Activated T-cell treated with anti-CD3 and anti-CD28 coated beads for 4 hours (primary cell): ENCODE results near the gene MRPL10.

Experiments used
- DNase-seq: peaks from one replicate; pipeline ENCODE4 v3.0.0-alpha.2; 2020

The MRPL10 gene

DNA sequence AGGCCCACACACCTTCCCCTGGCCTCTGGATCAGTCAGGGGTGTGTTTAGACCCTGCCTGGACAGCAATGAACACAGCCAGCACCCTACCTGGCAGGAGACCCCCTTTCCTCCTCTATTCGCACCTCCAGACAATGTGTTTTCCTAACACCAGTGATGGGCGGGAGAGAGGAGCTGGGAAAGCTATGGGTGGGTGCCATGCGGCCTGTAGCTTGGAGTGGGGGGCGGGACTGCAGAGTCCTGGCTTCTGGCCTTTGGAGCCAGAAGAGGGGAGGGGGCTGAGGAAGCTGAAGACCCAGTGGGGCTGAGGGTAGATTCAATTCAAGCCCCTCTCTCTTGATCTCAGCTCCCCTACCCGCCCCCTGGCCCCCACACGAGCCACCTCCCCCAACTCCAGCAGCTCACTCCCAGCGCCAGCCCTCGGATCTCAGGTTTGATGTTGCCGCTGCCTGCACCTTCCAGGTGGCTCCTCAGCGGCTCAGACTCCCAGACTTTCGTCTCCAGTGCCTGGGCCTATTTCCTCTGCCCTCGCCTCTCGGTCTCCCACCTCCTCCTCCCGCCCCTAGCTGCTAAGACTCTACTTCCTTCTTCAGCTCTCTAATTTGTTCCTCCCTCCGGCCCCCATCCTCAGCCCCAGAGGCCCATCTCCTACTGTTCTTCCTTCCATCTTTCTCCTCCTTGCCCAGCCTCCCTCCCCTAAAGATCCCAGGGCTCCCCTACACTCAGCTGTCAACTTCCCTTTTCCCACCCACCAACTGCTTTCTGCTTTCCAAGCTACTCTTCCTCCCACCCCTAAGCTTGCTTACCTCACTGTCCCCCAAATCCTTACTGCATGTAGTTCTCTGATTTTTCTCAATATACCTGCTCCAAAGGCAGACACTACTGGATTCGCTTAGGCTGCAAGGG, 26.5 kb upstream of the MRPL10 start:
- DNase-seq, result no peak

DNA sequence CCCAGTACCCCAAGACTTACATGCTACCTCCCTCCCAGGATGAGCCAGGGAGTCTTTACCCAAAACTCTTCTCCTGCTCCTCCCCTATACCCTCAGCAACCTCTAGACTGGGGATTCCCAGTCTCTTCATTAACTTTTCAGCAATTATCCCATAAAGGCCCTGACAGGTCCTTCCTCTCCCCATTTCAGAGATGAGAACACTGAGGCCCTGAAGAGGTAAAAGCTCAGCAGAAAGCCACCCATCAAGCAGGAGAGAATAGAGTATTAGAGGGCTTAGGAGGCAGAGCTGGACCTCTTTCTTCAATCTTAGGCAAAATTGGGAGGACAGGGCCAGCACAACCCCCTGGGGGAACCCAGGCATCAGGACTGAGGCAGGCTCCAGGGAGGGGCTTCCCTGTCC, 25.5 kb upstream of the MRPL10 start:
- no peak for DNase-seq

DNA sequence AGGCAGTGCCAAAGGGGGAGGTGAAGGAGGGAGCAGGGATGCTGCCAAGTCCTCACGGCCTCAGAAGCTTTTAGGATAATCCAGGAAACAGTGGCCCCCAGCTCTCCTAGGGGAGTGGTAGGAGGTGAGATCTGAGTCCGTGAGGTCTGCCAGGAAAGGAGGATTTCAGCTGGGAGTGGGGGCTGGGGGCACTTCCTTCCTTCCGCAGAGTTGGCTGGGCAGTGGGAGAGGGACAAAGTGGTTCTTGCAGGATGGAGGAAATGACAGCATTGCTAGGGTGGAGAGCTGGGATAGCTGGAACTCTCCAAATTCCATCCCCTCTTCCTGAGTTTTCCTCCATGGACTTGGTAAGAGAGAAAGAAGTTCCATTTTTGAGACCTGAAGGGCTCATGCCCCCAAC, 24.4 kb upstream of the MRPL10 start:
- no peak for DNase-seq

DNA sequence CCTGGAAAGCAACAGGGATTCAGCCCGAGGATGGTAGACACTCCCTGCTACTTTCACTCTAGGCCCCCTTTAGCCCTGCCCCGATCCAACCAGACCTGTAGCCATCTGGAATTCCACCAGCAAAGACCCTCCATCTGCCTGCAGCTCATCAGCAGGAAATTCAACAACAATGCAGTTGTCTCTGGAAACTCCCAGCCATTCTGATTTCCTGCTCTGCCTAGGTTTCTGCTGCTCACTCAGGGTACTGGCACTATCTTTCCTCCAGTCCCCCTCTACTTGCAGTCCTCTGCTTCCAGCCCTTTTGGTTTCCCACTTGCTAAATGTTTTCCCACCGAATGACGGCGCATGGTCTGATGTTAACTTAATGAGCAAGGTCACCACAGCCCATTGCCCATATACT, 22.3 kb upstream of the MRPL10 start:
- no peak for DNase-seq

DNA sequence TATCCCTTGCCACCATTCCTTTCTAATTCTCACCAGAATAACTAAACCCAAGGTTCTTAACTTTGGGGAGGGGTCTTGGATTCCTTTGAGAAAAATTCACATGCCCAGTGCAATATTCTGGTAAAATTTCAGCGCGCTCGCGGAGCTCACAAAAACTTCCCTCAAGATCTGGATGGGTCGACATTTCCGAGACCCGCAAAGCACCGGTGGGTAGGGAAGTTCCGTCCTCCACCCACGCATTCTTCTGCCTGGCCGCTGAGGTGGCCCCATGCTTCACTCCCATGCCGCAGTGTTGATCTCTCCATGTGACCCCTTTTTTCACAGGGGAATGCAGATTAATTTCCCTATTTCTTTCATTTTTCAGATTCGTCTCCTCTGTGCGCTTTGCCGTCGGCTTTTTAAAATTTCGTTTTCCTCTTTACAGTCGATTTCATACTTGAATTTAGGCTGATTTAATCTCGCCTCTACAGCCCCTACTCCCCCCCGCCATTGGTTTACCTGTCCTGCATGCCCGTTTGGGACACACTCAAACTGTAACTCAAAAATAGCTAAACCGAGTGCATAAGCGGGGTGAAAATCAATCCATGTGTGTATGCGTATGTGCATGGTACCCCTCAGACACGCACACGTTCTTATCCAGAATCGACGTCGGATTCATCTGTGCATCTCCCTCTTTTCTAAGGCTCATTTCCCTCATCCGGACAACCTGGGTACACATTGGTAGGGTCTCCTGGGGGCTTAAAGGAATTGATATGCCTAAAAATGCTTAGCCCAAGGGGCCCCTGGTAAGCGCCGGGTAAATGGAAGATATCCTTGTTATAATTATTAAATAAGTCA, 21.0 kb upstream of the MRPL10 start:
- no peak for DNase-seq

DNA sequence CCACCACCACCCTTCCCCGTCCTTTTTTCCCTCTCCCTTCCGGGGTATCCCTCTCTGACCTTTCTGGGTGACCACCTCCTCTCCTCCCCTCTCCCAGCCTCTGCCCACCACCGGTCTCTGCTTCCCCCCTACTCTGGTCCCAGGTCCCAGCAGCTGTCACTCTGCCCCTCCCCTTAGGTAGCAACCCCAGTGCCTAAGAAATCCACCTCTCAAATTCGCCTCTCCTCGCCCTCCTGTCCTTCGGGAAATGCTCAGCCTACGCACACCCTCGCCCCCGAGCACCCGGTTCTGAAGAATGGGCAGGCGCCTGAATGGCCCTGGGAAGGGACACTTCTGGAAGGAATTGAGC, 20.4 kb upstream of the MRPL10 start:
- DNase-seq, result no peak

DNA sequence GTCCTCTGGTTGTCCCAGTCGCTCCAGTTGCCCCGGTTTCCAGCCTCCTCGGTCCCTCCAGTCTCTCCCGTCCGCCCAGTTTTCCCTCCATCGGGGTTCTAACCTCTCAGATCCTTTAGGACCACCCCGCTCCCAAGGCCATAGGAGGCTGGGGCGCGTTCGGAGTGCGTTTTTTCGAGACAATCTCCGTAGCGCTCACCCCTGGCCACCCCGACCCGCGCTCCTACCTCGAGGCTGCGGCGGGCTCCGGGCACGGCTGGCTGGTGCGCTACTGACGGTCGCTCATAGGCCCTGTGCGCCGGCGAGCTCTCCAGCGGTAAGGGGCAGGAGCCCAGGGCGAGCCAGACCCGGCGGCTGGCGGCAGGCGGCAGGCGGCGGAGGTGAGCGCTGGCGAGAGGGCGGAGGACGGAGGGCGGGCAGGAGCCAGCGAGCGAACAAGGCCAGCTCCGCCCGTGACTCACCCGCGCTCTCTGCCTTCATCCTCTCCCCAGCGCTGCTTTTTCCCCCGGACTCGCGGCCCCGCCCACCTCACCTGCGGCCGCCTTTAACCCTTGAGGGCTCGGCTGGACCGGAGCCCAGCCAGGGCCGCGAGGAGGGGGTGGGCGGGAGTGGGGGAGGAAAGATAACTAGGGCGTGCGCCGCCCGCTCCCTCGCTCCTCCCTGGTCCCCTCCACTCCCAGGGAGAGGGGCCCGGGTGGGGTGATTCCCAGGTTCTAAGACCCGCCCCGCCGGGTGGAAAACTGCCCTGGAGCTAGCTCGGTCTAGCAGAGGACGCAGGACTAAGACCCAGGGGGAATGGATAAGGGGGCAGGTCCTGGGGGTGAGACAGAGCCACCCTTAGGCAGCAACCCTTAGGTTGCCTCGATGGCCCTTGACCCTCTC, 19.6 kb upstream of the MRPL10 start, which contains the start of gene SP6:
Gene SP6 (minus strand): TSS at position 472 of the 882 bp plus-strand sequence. CDS start 2,734 bp downstream, outside the sequence.
- DNase-seq, result peak; percentile 55

DNA sequence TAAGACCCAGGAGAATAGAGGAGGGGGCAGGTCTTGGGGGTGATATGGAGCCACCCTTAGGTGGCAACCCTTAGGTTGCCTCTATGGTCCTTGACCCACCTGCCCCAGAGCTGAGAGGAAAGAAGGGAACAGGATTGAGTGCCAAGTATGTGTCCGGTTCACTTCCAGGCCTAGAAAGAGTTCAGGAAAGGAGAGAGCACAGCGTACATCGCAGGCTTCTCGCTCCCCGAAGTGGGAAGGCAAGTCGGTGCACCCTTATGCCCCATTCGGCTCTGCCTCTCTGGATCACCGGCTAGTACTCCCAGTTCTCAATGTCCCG, 19.0 kb upstream of the MRPL10 start:
- no peak for DNase-seq

DNA sequence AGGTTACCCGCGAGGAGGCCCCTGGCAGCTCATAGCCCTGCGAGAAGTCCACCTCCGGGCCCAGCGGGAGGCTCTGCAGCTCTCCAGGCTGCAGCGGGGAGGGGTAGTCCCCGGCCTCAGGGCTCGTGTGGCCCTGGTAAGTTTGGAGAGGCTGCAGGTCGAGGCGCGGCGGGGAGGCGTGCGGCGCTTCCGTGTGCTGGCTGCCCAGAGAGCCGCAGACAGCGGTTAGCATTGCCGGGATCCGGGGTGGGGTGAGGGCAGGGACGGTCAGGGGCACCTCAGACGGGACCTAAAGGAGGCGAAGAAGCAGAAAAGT, 16.8 kb upstream of the MRPL10 start:
- DNase-seq, result no peak

DNA sequence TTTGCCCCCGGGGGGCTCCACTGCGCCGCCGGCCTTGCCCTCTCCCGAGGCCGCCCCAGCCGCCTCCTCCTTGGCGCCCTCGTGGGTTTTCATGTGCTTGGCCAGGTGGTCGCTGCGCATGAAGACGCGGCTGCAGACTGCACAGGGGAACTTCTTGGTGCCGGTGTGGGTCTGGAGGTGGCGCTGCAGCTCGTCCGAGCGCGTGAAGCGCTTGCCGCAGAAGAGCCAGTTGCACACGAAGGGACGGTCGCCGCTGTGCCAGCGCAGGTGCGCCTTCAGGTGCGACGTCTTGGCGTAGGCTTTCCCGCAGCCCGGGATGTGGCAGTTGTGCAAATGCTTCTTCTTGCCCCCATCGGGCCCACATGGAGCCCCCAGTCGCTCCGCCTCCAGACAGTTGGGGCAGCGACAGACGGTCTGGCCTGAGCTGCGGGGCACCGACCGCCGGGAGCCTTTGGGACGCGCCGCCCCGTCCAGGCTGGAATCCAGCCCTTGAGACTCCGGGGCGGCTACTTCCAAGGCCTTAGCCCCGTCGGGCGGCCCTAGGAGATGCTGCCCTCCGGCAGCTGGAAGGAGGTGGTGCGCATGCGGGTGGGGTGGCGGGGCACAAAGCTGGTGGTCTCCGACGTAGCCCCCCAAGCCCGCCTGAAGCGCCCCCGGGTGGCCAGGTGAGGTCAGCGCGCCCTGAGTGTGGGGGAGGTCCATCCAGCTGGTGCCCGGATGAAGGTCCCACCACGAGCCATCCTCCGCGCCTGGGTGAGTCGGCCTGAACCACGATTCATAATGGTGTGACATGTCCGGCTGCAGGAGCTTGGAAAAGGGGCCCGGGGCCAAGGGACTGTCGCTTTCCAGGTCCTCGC, 16.2 kb upstream of the MRPL10 start:
- DNase-seq, result no peak

DNA sequence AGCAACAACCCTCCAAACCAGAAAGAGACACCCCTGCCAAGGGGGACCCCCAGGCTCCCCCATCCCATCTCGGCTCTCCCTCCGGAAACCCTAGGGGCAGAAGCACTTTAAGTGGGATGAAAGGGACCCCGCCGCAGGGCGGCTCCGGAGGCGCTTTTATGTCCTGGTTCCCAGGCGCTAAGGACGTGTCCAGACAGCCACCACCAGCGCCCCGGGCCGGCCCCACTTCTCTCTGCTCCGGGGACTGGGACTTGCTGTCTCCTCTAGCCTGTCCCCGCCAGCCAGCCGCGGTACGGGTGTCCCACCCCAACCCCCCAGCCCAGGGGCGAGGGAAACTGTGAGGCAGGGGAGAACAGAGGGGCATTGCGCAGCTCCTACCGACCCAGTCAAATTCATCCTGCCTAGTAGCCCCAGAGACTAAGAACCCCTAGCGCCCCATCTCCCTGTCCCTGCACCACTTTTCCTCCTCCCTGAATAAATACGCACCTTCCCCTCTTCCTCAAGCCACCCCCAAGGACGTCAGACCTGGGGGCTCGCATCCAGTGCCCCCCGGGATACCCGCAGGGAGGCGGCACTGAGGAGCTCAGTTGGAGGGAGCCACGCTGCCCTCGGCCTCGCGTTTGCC, 15.5 kb upstream of the MRPL10 start:
- DNase-seq, result no peak

DNA sequence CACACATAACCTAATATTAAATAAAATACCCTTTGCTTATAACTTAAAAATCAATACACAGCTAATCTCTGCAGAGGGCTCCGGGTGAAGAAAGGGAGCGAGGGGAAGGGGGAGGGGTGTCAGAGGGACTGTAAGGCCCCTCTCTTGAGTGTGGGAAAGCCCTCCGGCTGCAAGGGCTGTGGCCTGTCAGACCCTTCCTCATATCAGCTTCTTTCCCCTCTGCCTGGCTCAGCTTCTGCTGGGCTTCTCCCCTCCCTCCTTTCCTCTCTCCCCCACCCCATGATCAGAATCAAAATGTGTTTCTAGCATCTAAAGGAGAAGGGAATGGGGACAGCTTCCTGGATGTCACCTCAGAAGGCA, 14.4 kb upstream of the MRPL10 start:
- no peak for DNase-seq

DNA sequence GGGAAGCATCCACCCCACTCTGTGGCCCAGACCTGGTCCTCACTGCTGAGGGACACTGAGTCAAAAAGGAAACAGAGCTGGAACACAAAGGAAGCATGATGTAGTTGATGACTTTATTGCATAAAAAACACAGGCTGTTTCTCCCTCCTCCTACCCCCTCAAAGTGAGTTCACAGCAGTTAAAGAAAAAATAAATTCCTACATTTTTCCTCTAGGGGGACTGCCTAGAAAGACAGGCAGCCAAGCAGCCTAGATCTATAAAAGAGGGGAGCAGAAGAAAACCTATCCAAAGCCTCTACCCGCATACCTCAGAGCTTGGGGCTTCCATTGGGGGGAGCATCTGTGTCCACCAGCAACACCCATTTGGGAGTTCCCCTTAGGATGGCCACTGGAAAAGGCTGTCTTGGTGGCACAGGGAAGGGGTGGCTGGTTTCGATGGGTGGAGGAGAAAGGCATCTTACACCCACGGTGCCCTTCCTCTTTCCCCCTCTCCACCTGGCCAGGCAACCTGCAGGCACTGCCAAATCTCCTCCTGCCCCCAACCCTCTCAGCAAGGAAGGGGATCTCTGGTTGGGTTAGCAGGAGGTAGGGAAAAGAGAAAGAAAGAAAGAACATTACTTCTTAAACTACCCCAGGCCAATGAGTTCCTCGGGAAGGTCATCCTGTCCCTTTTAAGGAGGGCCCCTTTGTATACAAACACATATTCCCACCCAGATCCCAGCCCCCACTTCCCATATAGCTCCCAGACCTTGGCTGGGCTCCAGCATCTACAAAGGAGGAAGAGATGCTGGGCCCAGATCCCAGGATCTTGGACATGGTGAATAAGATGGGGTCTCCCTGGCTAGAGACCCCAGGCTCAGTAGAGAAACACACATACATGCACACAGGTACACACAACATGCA, 13.7 kb upstream of the MRPL10 start:
- DNase-seq, result no peak

DNA sequence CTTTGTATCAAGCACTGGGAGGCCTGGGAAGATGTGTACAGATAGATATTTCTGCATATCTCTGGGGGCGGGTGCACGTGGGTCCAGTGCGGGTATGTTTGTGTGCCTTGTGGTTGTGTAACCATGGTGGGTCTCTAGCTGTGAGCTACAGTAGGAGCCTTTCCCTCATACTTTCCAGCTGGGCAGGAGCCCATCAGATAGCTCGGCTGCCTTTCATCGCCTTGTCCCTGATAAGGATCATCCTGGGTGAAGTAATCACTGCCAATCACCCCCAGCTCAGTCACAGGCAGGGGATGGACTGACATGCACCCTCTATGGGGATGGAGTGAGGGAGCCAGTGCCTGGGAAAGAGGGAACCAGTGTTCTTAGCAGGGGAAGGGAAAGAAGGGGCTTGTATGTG, 12.9 kb upstream of the MRPL10 start:
- DNase-seq, result no peak

DNA sequence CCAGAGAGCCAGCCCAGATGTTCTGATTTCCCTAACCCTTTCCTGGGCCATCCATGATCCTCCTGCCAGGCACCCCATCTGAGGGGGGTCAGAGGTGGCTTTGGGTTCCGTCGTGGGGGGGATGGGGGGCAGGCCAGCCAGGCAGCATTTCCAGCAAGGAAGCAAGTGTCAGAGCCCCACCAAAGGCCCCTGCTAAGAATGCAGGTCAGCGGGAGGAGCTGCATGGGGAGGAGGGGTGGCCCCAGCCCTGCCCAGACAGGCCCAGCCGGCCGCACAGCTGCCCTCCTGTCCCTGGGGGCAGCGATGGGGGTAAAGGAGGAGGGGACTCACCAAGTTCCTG, 12.0 kb upstream of the MRPL10 start:
- DNase-seq, result no peak

DNA sequence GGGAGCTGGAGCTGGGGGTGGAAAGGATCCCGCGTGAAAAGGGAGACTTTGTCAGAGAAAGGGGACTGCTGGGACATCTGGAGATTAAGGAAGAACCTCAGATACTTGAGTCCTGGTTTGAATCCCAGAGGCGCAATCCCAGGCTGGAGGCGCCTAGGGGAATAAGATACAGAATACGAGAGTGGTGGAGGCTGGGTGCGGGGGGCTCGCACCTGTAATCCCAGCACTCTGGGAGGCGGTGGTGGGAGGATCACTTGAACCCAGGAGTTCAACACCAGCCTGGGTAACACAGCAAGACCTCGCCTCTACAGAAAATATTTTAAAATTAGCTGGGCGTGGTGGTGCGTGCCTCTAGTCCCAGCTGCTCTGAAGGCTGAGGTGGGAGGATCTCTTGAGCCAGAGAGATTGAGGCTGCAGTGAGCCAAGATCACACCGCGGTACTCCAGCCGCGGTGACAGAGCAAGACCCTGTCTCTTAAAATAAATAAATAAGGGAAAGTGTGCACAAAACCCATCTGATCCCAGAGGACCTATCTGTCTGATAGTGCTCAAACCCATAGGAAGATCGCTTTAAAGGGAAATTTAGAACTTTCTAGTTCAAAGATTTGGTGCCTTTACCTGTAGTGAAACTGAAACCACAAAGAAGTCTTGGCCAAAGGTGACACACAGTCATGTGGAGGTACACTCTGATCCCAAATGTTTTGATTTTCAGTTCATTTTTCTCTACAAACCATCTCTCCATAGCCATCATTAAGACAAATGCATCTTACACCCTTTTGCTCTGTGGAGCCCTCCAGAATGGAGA, 10.3 kb upstream of the MRPL10 start:
- DNase-seq, result no peak

DNA sequence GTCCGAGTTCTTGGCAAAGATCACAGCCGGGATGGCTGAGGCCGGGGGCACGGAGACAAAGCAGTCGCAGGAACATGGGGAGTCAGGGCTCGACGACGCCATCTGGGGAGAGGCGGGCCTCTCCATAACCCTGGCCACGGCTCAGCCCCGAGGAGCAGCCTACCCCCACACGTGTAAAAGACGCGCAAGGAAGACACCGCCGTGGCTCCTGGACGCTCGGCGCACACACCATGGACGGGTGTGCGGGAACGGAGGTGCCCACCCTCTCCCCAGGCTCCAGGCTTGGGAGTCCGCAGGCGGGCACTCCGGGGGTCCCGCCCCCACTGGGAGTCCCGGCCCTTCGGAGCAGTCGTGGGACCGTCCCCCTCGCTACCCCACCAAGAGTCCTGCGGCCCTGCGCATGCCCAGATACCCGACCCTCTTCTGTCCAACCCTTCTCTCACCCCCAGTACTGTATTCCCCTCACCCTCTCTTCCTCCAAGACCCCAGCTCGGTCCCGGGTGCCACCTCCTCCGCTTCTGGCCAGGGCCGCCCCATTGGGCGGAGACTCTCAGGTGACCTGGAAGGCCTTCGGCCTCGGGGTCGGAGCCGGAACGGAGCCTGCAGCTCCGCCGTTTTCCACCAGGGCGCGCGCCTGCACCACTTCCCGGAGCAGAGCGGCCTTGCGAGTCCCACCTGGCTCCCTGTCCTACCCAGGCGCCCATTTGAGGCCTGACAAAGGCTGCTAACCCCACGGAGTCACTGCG, 9.6 kb upstream of the MRPL10 start, which contains the start of gene SCRN2:
Gene SCRN2 (minus strand): TSS at position 532 of the 746 bp plus-strand sequence. CDS start 430 bp downstream, at position 102.
- DNase-seq, result peak; percentile 77

DNA sequence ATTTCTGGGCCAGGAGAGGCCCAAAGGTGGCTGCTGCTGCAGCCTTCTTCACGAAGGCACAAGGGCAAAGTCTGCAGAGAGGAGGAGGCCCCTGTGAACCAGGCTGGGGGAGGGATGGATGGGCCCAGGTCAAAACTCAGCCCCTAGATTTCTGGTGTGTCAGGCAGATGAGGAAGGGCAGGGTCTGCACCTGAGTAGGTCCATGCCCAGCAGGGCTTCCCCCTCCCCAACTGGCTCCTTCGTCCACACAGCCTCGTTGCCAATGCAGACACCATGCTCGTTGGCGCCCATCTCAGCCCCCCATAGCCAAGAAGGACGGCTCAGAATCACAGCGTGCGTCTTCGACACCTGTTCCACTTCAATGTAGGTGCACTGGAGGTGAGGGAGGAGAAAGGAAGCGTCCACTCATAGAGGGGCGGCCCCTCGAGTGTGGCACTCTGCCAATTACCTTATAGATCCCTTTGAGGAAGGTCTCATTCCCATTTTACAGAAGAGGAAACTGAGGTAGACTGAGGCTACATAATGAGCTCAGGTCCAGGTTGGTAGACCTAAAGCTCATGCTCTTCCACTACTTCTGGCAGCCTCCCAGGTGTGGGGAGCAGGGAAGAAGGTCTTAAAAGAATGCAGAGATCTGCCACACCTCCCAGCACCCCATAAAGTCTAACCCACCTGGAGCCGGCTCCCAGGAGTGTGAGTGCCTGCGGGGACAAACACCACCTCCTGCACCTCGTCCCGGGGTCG, 8.8 kb upstream of the MRPL10 start:
- DNase-seq, result no peak

DNA sequence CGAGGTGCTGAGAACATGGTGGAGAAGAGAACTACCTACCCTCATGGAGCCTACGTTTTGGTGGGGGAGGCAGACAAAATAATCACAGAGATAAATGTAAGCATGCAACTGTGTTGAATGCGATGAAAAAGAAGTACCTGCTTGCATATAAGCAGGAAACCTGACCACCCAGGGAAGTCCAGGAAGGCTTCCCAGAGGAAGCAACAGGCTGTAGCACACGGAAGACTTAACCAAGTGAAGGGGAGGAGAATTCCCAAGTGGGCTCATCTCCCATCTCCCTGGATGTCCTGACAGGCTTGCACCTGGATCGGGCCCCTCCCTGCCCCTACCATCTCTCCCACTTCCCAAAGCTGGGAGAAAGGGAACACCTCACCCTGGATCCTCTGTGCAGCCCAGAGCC, 7.7 kb upstream of the MRPL10 start:
- DNase-seq, result no peak
